Neural progenitor cell (in vitro differentiated cells): ENCODE data around the gene ASPHD2. TPM values are rescaled to one million over a fixed set of nuclear protein-coding genes. Genes with fewer than 3 reads are reported as not detected.

Experiments used
- DNase-seq: peaks from one replicate; pipeline ENCODE4 v3.0.0-alpha.2; 2016; ENCODE audit warnings: low spot score
- H2AFZ ChIP-seq: fragments of 200-600 bp; sonication (generic); replicated peaks from 2 replicates; pipeline ENCODE4 v1.6.1; 2016; ENCODE audit warnings: antibody characterized with exemption
- H3F3A ChIP-seq: fragments of 200-600 bp; sonication (generic); 2 replicates; pipeline ENCODE4 v1.6.1; 2016; ENCODE audit warnings: antibody characterized with exemption, low read depth
- H3K27ac ChIP-seq: fragments of 200-600 bp; sonication (generic); 2 replicates; pipeline ENCODE4 v1.5.1; 2016; ENCODE audit warnings: mild to moderate bottlenecking
- H3K27me3 ChIP-seq: fragments of 200-600 bp; sonication (generic); 2 replicates; pipeline ENCODE4 v1.6.1; 2016; ENCODE audit warnings: mild to moderate bottlenecking, moderate library complexity
- H3K36me3 ChIP-seq: fragments of 200-600 bp; sonication (generic); 2 replicates; pipeline ENCODE4 v1.5.1; 2016
- H3K4me1 ChIP-seq: fragments of 200-600 bp; sonication (generic); 2 replicates; pipeline ENCODE4 v1.6.1; 2016; ENCODE audit warnings: mixed run types
- H3K4me2 ChIP-seq: fragments of 200-600 bp; sonication (generic); 2 replicates; pipeline ENCODE4 v1.6.1; 2016
- H3K4me3 ChIP-seq: fragments of 200-600 bp; sonication (generic); 2 replicates; pipeline ENCODE4 v1.5.1; 2016
- H3K79me2 ChIP-seq: fragments of 200-600 bp; sonication (generic); 2 replicates; pipeline ENCODE4 v1.6.1; 2016; ENCODE audit warnings: low read depth
- H3K9ac ChIP-seq: fragments of 200-600 bp; sonication (generic); 2 replicates; pipeline ENCODE4 v1.6.1; 2016
- H3K9me3 ChIP-seq: fragments of 200-600 bp; sonication (generic); 2 replicates; pipeline ENCODE4 v1.5.1; 2016; ENCODE audit warnings: low read depth
- H4K20me1 ChIP-seq: fragments of 200-600 bp; sonication (generic); 2 replicates; pipeline ENCODE4 v1.6.1; 2016; ENCODE audit warnings: low read depth
- H3K27ac Mint-ChIP-seq: 3 replicates; pipeline ENCODE4 v1.8.0; 2021; ENCODE audit warnings: mixed read lengths
- H3K27me3 Mint-ChIP-seq: 2 replicates; pipeline ENCODE4 v1.8.0; 2022; ENCODE audit warnings: low read depth, mild to moderate bottlenecking, inconsistent platforms, moderate library complexity, mixed read lengths; ENCODE audit not compliant: insufficient read depth
- H3K36me3 Mint-ChIP-seq: 3 replicates; pipeline ENCODE4 v1.8.0; 2021; ENCODE audit warnings: mixed read lengths
- H3K4me1 Mint-ChIP-seq: 3 replicates; pipeline ENCODE4 v1.8.0; 2021; ENCODE audit warnings: mixed read lengths
- H3K4me3 Mint-ChIP-seq: 3 replicates; pipeline ENCODE4 v1.8.0; 2021; ENCODE audit warnings: mild to moderate bottlenecking, moderate library complexity, mixed read lengths
- H3K9me3 Mint-ChIP-seq: 3 replicates; pipeline ENCODE4 v1.8.0; 2020; ENCODE audit warnings: mixed read lengths
- CTCF ChIP-seq: fragments of 200-600 bp; sonication (generic); IDR thresholded peaks from 2 replicates; pipeline ENCODE4 v1.5.1; 2017; ENCODE audit warnings: antibody characterized with exemption, mild to moderate bottlenecking
- EZH2 ChIP-seq: fragments of 200-600 bp; sonication (generic); IDR thresholded peaks from 2 replicates; pipeline ENCODE4 v1.6.1; 2017; ENCODE audit warnings: antibody characterized with exemption, mild to moderate bottlenecking, moderate library complexity
- EZH2phosphoT487 ChIP-seq: fragments of 200-600 bp; sonication (generic); IDR thresholded peaks from 2 replicates; pipeline ENCODE4 v1.6.1; 2017; ENCODE audit warnings: antibody characterized with exemption
- total RNA-seq: library from RNA; depleted of rRNA; stranded (reverse); fragments of >200 nt; gene quantifications from 2 replicates; pipeline ENCODE4 v1.2.3, GENCODE V29; 2015; ENCODE audit warnings: low replicate concordance

ASPHD2 gene
- total RNA-seq, 1 donor from 2014 or later = 9.3 TPM

GRCh38 chr22:26471522-26471921 is 42.5 kb downstream of the ASPHD2 start:
- H3K4me1 ChIP-seq = no peaks in the 10 kb centered on the region
- no peaks in the 10 kb centered on the region for H3K36me3 ChIP-seq
- H3K9me3 ChIP-seq = no peaks in the 10 kb centered on the region
- Mint-ChIP-seq H3K36me3 (peaks cover 30% of the 10 kb centered on the region), H3K9me3 (no peaks in the 10 kb centered on the region), H3K4me3 (no peak overlapping the region), H3K4me1 (peaks cover under 1% of the 10 kb centered on the region), H3K27me3 (no peaks in the 10 kb centered on the region), H3K27ac (no peak overlapping the region)
- no peaks in the 10 kb centered on the region for H4K20me1 ChIP-seq
- H3K27ac ChIP-seq = no peak overlapping the region
- H3F3A ChIP-seq = no peaks in the 10 kb centered on the region
- no peak for DNase-seq
- TF ChIP-seq EZH2phosphoT487 (no peak), CTCF (no peak), EZH2 (no peak)
- no peak overlapping the region for H3K4me3 ChIP-seq
- H3K9ac ChIP-seq = no peak overlapping the region
- no peak overlapping the region for H2AFZ ChIP-seq
- no peaks in the 10 kb centered on the region for H3K27me3 ChIP-seq
- H3K79me2 ChIP-seq = no peaks in the 10 kb centered on the region
- H3K4me2 ChIP-seq = no peak overlapping the region

DNA sequence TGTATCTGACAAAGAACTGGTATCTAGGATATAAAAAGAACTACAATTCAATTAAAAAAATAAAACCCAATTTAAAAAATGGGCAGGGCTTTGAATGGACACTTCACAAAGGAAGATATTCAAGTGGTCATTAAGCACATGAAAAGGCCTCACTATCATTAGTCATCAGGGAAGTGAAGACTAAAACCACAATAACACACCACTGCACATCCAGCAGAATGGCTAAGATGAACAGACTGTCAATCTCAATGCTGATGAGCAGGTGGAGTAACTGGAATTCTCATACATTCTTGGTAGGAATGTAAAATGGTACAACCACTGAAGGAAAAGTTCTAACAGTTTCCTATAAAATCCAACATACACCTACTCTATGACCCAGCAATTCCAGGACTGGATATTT is 45.6 kb downstream of the ASPHD2 start:
- Histone ChIP-seq H3K27ac (no peak overlapping the region), H3K79me2 (peaks cover 18% of the 10 kb centered on the region), H3K4me2 (no peak overlapping the region), H3K4me1 (peaks cover 6% of the 10 kb centered on the region), H3K9me3 (no peaks in the 10 kb centered on the region), H3K36me3 (no peaks in the 10 kb centered on the region), H4K20me1 (peaks cover 4% of the 10 kb centered on the region), H3K4me3 (no peak overlapping the region), H3F3A (no peaks in the 10 kb centered on the region), H3K27me3 (no peaks in the 10 kb centered on the region), H2AFZ (no peak overlapping the region), H3K9ac (no peak overlapping the region)
- TF ChIP-seq EZH2 (no peak), EZH2phosphoT487 (no peak), CTCF (no peak)
- H3K9me3 Mint-ChIP-seq = no peaks in the 10 kb centered on the region
- no peak overlapping the region for H3K4me3 Mint-ChIP-seq
- H3K27me3 Mint-ChIP-seq = peaks cover 3% of the 10 kb centered on the region
- peaks cover 27% of the 10 kb centered on the region for H3K36me3 Mint-ChIP-seq
- H3K4me1 Mint-ChIP-seq = peaks cover 23% of the 10 kb centered on the region
- no peak overlapping the region for H3K27ac Mint-ChIP-seq
- DNase-seq = no peak

- H3K27me3 Mint-ChIP-seq = peaks cover 3% of the 10 kb centered on the region
- H3K4me2 ChIP-seq = no peak overlapping the region
- peaks cover 21% of the 10 kb centered on the region for H3K36me3 Mint-ChIP-seq
These were observed 47.8 kb downstream of the ASPHD2 start for GRCh38 chr22:26476705-26477340.

More at GRCh38 chr22:26476705-26477340, 47.8 kb downstream of the ASPHD2 start:
- peaks cover 4% of the 10 kb centered on the region for H4K20me1 ChIP-seq
- H2AFZ ChIP-seq = no peak overlapping the region
- H3K27ac Mint-ChIP-seq = peak overlapping the region; percentile 82
- DNase-seq = no peak
- H3K4me3 Mint-ChIP-seq = peak overlapping the region; percentile 44
- H3K4me1 ChIP-seq = peaks cover 10% of the 10 kb centered on the region
- H3K9ac ChIP-seq = no peak overlapping the region
- no peaks in the 10 kb centered on the region for H3K9me3 ChIP-seq
- peaks cover 39% of the 10 kb centered on the region for H3K4me1 Mint-ChIP-seq
- no peaks in the 10 kb centered on the region for H3F3A ChIP-seq
- H3K4me3 ChIP-seq = no peak overlapping the region
- TF ChIP-seq EZH2phosphoT487 (no peak), CTCF (no peak), EZH2 (no peak)
- H3K27ac ChIP-seq = no peak overlapping the region
- no peaks in the 10 kb centered on the region for H3K27me3 ChIP-seq
- H3K79me2 ChIP-seq = peaks cover 39% of the 10 kb centered on the region
- no peaks in the 10 kb centered on the region for H3K9me3 Mint-ChIP-seq
- no peaks in the 10 kb centered on the region for H3K36me3 ChIP-seq
